ENCODE results near the gene SEMA3E. TPM values are rescaled to one million over a fixed set of nuclear protein-coding genes. Genes with fewer than 3 reads are reported as not detected.

The SEMA3E gene
- total and polyA plus RNA-seq, 9 of the 15 experiments (the other 6 are each of a cell fraction or from before 2014, with no cell fraction given), result 0.01 to 1.4 (median 0.14) TPM; not detected in 2

DNA sequence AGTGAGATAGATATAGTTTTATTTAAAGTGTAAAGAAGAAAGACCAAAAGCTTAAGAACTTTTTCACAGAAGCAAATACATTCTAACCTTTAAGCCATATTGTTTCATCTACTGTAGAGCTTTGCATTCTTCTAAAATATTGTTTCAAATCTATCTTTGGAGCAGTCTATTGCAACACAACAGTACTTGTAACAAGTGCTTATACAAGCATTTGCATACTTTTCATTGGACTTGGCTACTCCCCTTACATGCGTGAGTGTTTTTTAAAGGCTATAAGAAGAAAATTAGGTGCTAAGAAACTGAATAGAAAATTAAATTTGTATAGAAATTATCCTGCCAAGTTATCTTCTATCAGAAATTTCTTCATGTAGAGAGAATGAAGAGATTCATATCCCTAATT, 45.3 kb downstream of the SEMA3E start:
- Histone ChIP-seq H3K36me3 (ENCODE audit: control insufficient read depth, insufficient read depth, low read length) (no peaks in the 10 kb centered on the region), H3K9ac (ENCODE audit: insufficient read depth in 1 of 2, low read depth in 2 of 2, low read length in 2 of 2) (no peak overlapping the region), H3K9me3 (replicated peaks; ENCODE audit: control insufficient read depth, insufficient read depth, low read depth, low read length) (no peaks in the 10 kb centered on the region; the same call in 1 of the 2 replicates), H3K4me1 (replicated peaks in 1 of 2; ENCODE audit: control insufficient read depth in 2 of 2, insufficient read depth in 2 of 2, low read length in 2 of 2) (no peaks in the 10 kb centered on the region), H3K27ac (ENCODE audit: extremely low read depth, low read depth, low read length) (no peak overlapping the region), H3K4me2 (ENCODE audit: insufficient read depth, low read length) (no peak overlapping the region), H2AFZ (ENCODE audit: low read depth, low read length) (no peak overlapping the region), H4K20me1 (replicated peaks; ENCODE audit: control insufficient read depth, insufficient read depth, low read length) (no peaks in the 10 kb centered on the region), H3K79me2 (ENCODE audit: control insufficient read depth, insufficient read depth, low read length) (no peaks in the 10 kb centered on the region), H3K27me3 (ENCODE audit: control insufficient read depth in 2 of 2, insufficient read depth in 2 of 2, low read length in 2 of 2) (no peaks in the 10 kb centered on the region), H3K4me3 (no peak overlapping the region), H3K9me1 (ENCODE audit: control insufficient read depth, insufficient read depth, low read length) (no peaks in the 10 kb centered on the region)
- POLR2A ChIA-PET, result no interaction called here
- no peak for FAIRE-seq
- in situ Hi-C loops (cut with MboI) (no loop called here), intact Hi-C loops (cut with micrococcal nuclease) (no loop called here)
- no TSS peak for BruUV-seq (replicated peaks)
- no peak for ATAC-seq
- CTCF ChIA-PET (ENCODE audit: low intra/inter-chr PET ratio), result no interaction called here
- no peak for DNase-seq (ENCODE audit: extremely low read depth in 1 of 4, low spot score in 3 of 4)
- WGBS (ENCODE audit: insufficient coverage, low coverage, missing lambda C conversion rate), result 0% methylated on average over 1 of the region's 1 CpG
- TF ChIP-seq ZNF324 (CRISPR knock-in tag; IDR thresholded peaks at IDR 0.05) (no peak), ZNF57 (CRISPR knock-in tag; IDR thresholded peaks at IDR 0.05) (no peak), ZBTB12 (CRISPR knock-in tag; IDR thresholded peaks at IDR 0.05) (no peak), ILK (tag; IDR thresholded peaks at IDR 0.05; ENCODE audit: borderline replicate concordance, low read depth) (no peak), PCBP1 (IDR thresholded peaks at IDR 0.05; ENCODE audit: low read depth, low read length, poor library complexity, severe bottlenecking) (no peak), MYBL2 (IDR thresholded peaks at IDR 0.05; ENCODE audit: low read depth) (no peak), MYBL2 (CRISPR knock-in tag; IDR thresholded peaks at IDR 0.05; ENCODE audit: borderline replicate concordance) (no peak), NR2C2 (CRISPR knock-in tag; IDR thresholded peaks at IDR 0.05) (no peak), NR2C2 (tag; IDR thresholded peaks at IDR 0.05) (no peak), ZFPM2 (CRISPR knock-in tag; IDR thresholded peaks at IDR 0.05) (no peak)
- TF ChIP-seq, protein P1, sequence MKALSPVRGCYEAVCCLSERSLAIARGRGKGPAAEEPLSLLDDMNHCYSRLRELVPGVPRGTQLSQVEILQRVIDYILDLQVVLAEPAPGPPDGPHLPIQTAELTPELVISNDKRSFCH (CRISPR knock-in tag; IDR thresholded peaks at IDR 0.05), result no peak
- TF ChIP-seq, protein P1 (tag; IDR thresholded peaks at IDR 0.05), result no peak
- TF ChIP-seq, protein P2, sequence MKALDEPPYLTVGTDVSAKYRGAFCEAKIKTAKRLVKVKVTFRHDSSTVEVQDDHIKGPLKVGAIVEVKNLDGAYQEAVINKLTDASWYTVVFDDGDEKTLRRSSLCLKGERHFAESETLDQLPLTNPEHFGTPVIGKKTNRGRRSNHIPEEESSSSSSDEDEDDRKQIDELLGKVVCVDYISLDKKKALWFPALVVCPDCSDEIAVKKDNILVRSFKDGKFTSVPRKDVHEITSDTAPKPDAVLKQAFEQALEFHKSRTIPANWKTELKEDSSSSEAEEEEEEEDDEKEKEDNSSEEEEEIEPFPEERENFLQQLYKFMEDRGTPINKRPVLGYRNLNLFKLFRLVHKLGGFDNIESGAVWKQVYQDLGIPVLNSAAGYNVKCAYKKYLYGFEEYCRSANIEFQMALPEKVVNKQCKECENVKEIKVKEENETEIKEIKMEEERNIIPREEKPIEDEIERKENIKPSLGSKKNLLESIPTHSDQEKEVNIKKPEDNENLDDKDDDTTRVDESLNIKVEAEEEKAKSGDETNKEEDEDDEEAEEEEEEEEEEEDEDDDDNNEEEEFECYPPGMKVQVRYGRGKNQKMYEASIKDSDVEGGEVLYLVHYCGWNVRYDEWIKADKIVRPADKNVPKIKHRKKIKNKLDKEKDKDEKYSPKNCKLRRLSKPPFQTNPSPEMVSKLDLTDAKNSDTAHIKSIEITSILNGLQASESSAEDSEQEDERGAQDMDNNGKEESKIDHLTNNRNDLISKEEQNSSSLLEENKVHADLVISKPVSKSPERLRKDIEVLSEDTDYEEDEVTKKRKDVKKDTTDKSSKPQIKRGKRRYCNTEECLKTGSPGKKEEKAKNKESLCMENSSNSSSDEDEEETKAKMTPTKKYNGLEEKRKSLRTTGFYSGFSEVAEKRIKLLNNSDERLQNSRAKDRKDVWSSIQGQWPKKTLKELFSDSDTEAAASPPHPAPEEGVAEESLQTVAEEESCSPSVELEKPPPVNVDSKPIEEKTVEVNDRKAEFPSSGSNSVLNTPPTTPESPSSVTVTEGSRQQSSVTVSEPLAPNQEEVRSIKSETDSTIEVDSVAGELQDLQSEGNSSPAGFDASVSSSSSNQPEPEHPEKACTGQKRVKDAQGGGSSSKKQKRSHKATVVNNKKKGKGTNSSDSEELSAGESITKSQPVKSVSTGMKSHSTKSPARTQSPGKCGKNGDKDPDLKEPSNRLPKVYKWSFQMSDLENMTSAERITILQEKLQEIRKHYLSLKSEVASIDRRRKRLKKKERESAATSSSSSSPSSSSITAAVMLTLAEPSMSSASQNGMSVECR (CRISPR knock-in tag; IDR thresholded peaks at IDR 0.05), result no peak
- TF ChIP-seq, protein P3, sequence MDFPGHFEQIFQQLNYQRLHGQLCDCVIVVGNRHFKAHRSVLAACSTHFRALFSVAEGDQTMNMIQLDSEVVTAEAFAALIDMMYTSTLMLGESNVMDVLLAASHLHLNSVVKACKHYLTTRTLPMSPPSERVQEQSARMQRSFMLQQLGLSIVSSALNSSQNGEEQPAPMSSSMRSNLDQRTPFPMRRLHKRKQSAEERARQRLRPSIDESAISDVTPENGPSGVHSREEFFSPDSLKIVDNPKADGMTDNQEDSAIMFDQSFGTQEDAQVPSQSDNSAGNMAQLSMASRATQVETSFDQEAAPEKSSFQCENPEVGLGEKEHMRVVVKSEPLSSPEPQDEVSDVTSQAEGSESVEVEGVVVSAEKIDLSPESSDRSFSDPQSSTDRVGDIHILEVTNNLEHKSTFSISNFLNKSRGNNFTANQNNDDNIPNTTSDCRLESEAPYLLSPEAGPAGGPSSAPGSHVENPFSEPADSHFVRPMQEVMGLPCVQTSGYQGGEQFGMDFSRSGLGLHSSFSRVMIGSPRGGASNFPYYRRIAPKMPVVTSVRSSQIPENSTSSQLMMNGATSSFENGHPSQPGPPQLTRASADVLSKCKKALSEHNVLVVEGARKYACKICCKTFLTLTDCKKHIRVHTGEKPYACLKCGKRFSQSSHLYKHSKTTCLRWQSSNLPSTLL (IDR thresholded peaks at IDR 0.05), result no peak
